ENCODE results near the gene SLC24A4.
A peak's percentile ranks its signal among the peaks of the same experiment; 100 is the strongest.

SLC24A4 gene

GRCh38 chr14:92511453-92512238, 188.7 kb downstream of the SLC24A4 start:
- H3K36me3 ChIP-seq (replicated peaks): no peaks in the 10 kb centered on the region
- TF ChIP-seq CTCF (IDR thresholded peaks at IDR 0.05; ENCODE audit: low read depth, low read length, missing control alignments): no peak
- no peak overlapping the region for H3K4me3 ChIP-seq (ENCODE audit: low read depth, low read length)
- H3K27ac ChIP-seq: peak overlapping the region; percentile 92
- in situ Hi-C loops (cut with HindIII; ENCODE audit: low pct_ligation_motif_present, low sequenced_read_pairs): no loop called here
- H3K27me3 ChIP-seq (replicated peaks): no peaks in the 10 kb centered on the region
- peak; percentile 94 for DNase-seq

- TF ChIP-seq CTCF (IDR thresholded peaks at IDR 0.05; ENCODE audit: low read depth, low read length, missing control alignments): no peak
- Histone ChIP-seq H3K4me3 (ENCODE audit: low read depth, low read length) (peak overlapping the region; percentile 74), H3K27ac (no peak overlapping the region), H3K36me3 (replicated peaks) (no peaks in the 10 kb centered on the region), H3K27me3 (replicated peaks) (no peaks in the 10 kb centered on the region)
- DNase-seq: no peak
- in situ Hi-C loops (cut with HindIII; ENCODE audit: low pct_ligation_motif_present, low sequenced_read_pairs): no loop called here
Measured at GRCh38 chr14:92512807-92513203, 189.8 kb downstream of the SLC24A4 start.

- H3K27ac ChIP-seq: peak within 1 kb of the TSS; percentile 62
- no peaks in the 10 kb centered on the region for H3K36me3 ChIP-seq (replicated peaks)
- DNase-seq: peak; percentile 34
- H3K27me3 ChIP-seq (replicated peaks): no peaks in the 10 kb centered on the region
- in situ Hi-C loops (cut with HindIII; ENCODE audit: low pct_ligation_motif_present, low sequenced_read_pairs): no loop called here
- peak within 1 kb of the TSS; percentile 74 for H3K4me3 ChIP-seq (ENCODE audit: low read depth, low read length)
- no peak for TF ChIP-seq CTCF (IDR thresholded peaks at IDR 0.05; ENCODE audit: low read depth, low read length, missing control alignments)
Measured at GRCh38 chr14:92513204-92513965, 190.4 kb downstream of the SLC24A4 start, which contains the start of gene RIN3. RIN3 (plus strand) TSS chr14:92513781; CDS start chr14:92513933, 152 bp downstream.

- DNase-seq: no peak
- Histone ChIP-seq H3K27ac (peak overlapping the region; percentile 62), H3K36me3 (replicated peaks) (no peaks in the 10 kb centered on the region), H3K4me3 (ENCODE audit: low read depth, low read length) (peak overlapping the region; percentile 74), H3K27me3 (replicated peaks) (no peaks in the 10 kb centered on the region)
- in situ Hi-C loops (cut with HindIII; ENCODE audit: low pct_ligation_motif_present, low sequenced_read_pairs): no loop called here
- no peak for TF ChIP-seq CTCF (IDR thresholded peaks at IDR 0.05; ENCODE audit: low read depth, low read length, missing control alignments)
Measured at GRCh38 chr14:92513966-92514843, 191.2 kb downstream of the SLC24A4 start.

GRCh38 chr14:92514844-92515514, 192.0 kb downstream of the SLC24A4 start:
- no peak overlapping the region for H3K27ac ChIP-seq
- no peak for TF ChIP-seq CTCF (IDR thresholded peaks at IDR 0.05; ENCODE audit: low read depth, low read length, missing control alignments)
- no peak for DNase-seq
- in situ Hi-C loops (cut with HindIII; ENCODE audit: low pct_ligation_motif_present, low sequenced_read_pairs): no loop called here
- no peaks in the 10 kb centered on the region for H3K36me3 ChIP-seq (replicated peaks)
- peak overlapping the region; percentile 74 for H3K4me3 ChIP-seq (ENCODE audit: low read depth, low read length)
- no peaks in the 10 kb centered on the region for H3K27me3 ChIP-seq (replicated peaks)

All from brain microvascular endothelial cell (primary cell).